ENCODE measurements around the gene DPEP2.

Gene DPEP2

GRCh38 chr16:67943256-67943618 lies 56.0 kb downstream of the DPEP2 start:
- H3K79me2 ChIP-seq (ENCODE audit: low read length): no peaks in the 10 kb centered on the region
- no peak overlapping the region for H3K9ac ChIP-seq (ENCODE audit: low read length)
- H3K4me3 ChIP-seq (ENCODE audit: low read length): no peak overlapping the region
- no peaks in the 10 kb centered on the region; the same call in 1 of the 2 replicates for H3K36me3 ChIP-seq (replicated peaks; ENCODE audit: insufficient read depth, low read length)
- no peak overlapping the region for H2AFZ ChIP-seq (ENCODE audit: low read length)
- H4K20me1 ChIP-seq (ENCODE audit: insufficient read depth, low read length): no peaks in the 10 kb centered on the region
- DNase-seq: no peak
- no peaks in the 10 kb centered on the region for H3K27me3 ChIP-seq (replicated peaks; ENCODE audit: insufficient read depth, low read length)
- no peaks in the 10 kb centered on the region for H3K4me1 ChIP-seq (ENCODE audit: low read length)
- H3K9me3 ChIP-seq (replicated peaks; ENCODE audit: insufficient read depth, low read length): no peaks in the 10 kb centered on the region
- H3K4me2 ChIP-seq (ENCODE audit: low read depth, low read length): no peak overlapping the region
- no peaks in the 10 kb centered on the region for H3K9me2 ChIP-seq (replicated peaks; ENCODE audit: insufficient read depth, low read length)
- TF ChIP-seq EZH2 (optimal IDR thresholded peaks at IDR 0.05; ENCODE audit: low read depth, low read length) (no peak), CTCF (IDR thresholded peaks at IDR 0.05; ENCODE audit: low read length) (no peak), EZH2phosphoT487 (IDR thresholded peaks at IDR 0.05; ENCODE audit: low read length) (no peak)
- H3K27ac ChIP-seq (ENCODE audit: low read length): no peak overlapping the region
- 0 out of 2 replicates have a peak, but pooled peaks cover 2% of the 10 kb centered on the region for H3F3A ChIP-seq (ENCODE audit: insufficient read depth, low read length)

DNA sequence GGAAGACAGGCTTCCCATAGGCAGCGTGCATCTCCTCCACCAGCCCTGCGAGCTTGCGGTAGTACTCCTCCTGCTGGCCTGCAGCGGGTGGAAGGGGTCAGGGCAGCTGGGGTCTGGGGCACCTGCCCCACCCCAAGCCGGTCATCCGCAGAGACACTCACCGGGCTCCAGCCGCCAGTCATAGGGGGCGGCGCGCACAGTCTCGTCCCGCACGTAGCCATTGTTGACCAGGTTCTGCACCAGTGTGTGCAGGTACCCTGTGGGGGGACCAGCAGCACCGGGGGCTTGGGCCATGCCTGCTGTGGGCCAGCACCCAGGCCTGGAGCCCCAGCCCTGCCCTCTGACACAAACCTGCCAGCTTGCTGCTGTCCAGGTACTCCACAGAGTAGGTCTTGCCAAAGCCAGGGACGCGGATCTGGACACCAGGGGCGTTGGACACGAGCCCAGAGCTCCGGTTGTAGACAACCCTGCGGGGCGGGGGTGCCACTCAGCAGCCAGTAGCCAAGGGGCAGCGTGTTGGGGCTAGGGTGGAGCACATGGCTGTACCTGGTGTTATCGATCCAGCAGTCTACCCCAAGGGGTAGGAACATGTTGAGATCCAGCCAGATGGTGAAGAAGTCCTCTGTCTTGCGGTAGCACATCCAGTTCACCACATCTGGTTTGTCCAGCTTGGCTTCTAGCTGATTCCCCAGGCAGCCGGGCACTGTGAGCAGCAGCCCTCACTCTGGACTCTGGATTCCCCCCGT lies 56.6 kb downstream of the DPEP2 start:
- TF ChIP-seq CTCF (IDR thresholded peaks at IDR 0.05; ENCODE audit: low read length): no peak
- no peak for TF ChIP-seq EZH2phosphoT487 (IDR thresholded peaks at IDR 0.05; ENCODE audit: low read length)
- Histone ChIP-seq H3K27me3 (replicated peaks; ENCODE audit: insufficient read depth, low read length) (no peaks in the 10 kb centered on the region), H4K20me1 (ENCODE audit: insufficient read depth, low read length) (no peaks in the 10 kb centered on the region), H3K9me3 (replicated peaks; ENCODE audit: insufficient read depth, low read length) (no peaks in the 10 kb centered on the region), H3K27ac (ENCODE audit: low read length) (no peak overlapping the region), H3K9me2 (replicated peaks; ENCODE audit: insufficient read depth, low read length) (no peaks in the 10 kb centered on the region), H3K9ac (ENCODE audit: low read length) (no peak overlapping the region), H3K4me1 (ENCODE audit: low read length) (no peaks in the 10 kb centered on the region; the same call in 1 of the 2 replicates), H3K4me2 (ENCODE audit: low read depth, low read length) (no peak overlapping the region), H2AFZ (ENCODE audit: low read length) (no peak overlapping the region), H3K4me3 (ENCODE audit: low read length) (no peak overlapping the region), H3F3A (ENCODE audit: insufficient read depth, low read length) (0 out of 2 replicates have a peak, but pooled peaks cover 2% of the 10 kb centered on the region), H3K79me2 (ENCODE audit: low read length) (no peaks in the 10 kb centered on the region), H3K36me3 (replicated peaks; ENCODE audit: insufficient read depth, low read length) (no peaks in the 10 kb centered on the region; the same call in 1 of the 2 replicates)
- no peak for DNase-seq

- Histone ChIP-seq H3K27me3 (replicated peaks; ENCODE audit: insufficient read depth, low read length) (no peaks in the 10 kb centered on the region), H2AFZ (ENCODE audit: low read length) (no peak overlapping the region), H3K4me2 (ENCODE audit: low read depth, low read length) (no peak overlapping the region), H3K9me3 (replicated peaks; ENCODE audit: insufficient read depth, low read length) (no peaks in the 10 kb centered on the region), H3K4me1 (ENCODE audit: low read length) (peaks cover 4% of the 10 kb centered on the region), H3F3A (ENCODE audit: insufficient read depth, low read length) (peaks cover 6% of the 10 kb centered on the region), H3K9ac (ENCODE audit: low read length) (no peak overlapping the region), H3K79me2 (ENCODE audit: low read length) (peaks cover 4% of the 10 kb centered on the region), H4K20me1 (ENCODE audit: insufficient read depth, low read length) (no peaks in the 10 kb centered on the region), H3K9me2 (replicated peaks; ENCODE audit: insufficient read depth, low read length) (no peaks in the 10 kb centered on the region), H3K27ac (ENCODE audit: low read length) (no peak overlapping the region), H3K36me3 (replicated peaks; ENCODE audit: insufficient read depth, low read length) (no peaks in the 10 kb centered on the region; the same call in 1 of the 2 replicates), H3K4me3 (ENCODE audit: low read length) (no peak overlapping the region)
- peak; percentile 26 for DNase-seq
- TF ChIP-seq CTCF (IDR thresholded peaks at IDR 0.05; ENCODE audit: low read length) (peak; percentile 69), EZH2phosphoT487 (IDR thresholded peaks at IDR 0.05; ENCODE audit: low read length) (no peak), EZH2 (optimal IDR thresholded peaks at IDR 0.05; ENCODE audit: low read depth, low read length) (no peak)
Observed at GRCh38 chr16:67942200-67942509, 57.1 kb downstream of the DPEP2 start.
